ENCODE measurements around the gene ZNF469. TPM values are rescaled to one million over a fixed set of nuclear protein-coding genes. Genes with fewer than 3 reads are reported as not detected.
"Not testable (repeated sequence)": the region's sequence is repeated elsewhere in the genome, so short reads cannot be mapped to it uniquely, and the experiment has no call there.

ZNF469 gene
- total and polyA plus RNA-seq, 2 of the 13 experiments (the other 11 are each of a cell fraction or from before 2014, with no cell fraction given), result not detected

GRCh38 chr16:88410297-88410968 is 27.7 kb downstream of the ZNF469 start:
- H3K27ac ChIP-seq (ENCODE audit: extremely low read length, insufficient read depth, low read length); H2AFZ ChIP-seq (ENCODE audit: low read length); H3K9ac ChIP-seq (ENCODE audit: insufficient read depth, low read depth, low read length); H4K20me1 ChIP-seq (ENCODE audit: insufficient read depth, low read length); H3K79me2 ChIP-seq (ENCODE audit: insufficient read depth, low read length); in situ Hi-C loops (cut with HindIII; ENCODE audit: extremely low pct_ligation_motif_present, low pct_unique_long_range_greater_than_20kb); DNase-seq (ENCODE audit: low spot score); H3K36me3 ChIP-seq (replicated peaks in 1 of 2; ENCODE audit: control insufficient read depth in 1 of 2, insufficient read depth in 2 of 2, low read length in 2 of 2); H3K4me1 ChIP-seq (ENCODE audit: insufficient read depth, low read length); CTCF ChIA-PET (ENCODE audit: low intra/inter-chr PET ratio, low total read pairs); H3K4me3 ChIP-seq (replicated peaks in 1 of 3; ENCODE audit: insufficient read depth in 1 of 3, low read depth in 2 of 3, low read length in 3 of 3); POLR2A ChIA-PET; intact Hi-C loops (cut with micrococcal nuclease; ENCODE audit: unreplicated experiment); H3K4me2 ChIP-seq (ENCODE audit: low read depth, low read length); BruUV-seq (replicated peaks); ATAC-seq; H3K9me3 ChIP-seq (ENCODE audit: low read length); TF ChIP-seq CREB1 (CRISPR knock-in tag; IDR thresholded peaks at IDR 0.05); USF2 (CRISPR knock-in tag; IDR thresholded peaks at IDR 0.05; ENCODE audit: borderline replicate concordance): not testable (repeated sequence)
- TF ChIP-seq MNT (IDR thresholded peaks at IDR 0.05) (peak; percentile 26; the same call in 1 of the 2 replicates), CREB1 (IDR thresholded peaks at IDR 0.05) (peak; percentile 85), USF2 (IDR thresholded peaks at IDR 0.05; ENCODE audit: low read depth, low read length) (peak; percentile 89), RAD51 (IDR thresholded peaks at IDR 0.05; ENCODE audit: borderline replicate concordance) (peak; percentile 87)
- peak; percentile 51 for FAIRE-seq
- peaks cover 26 to 69% of the 10 kb centered on the region in 2 experiments for H3K27me3 ChIP-seq (ENCODE audit: control insufficient read depth in 1 of 2, insufficient read depth in 2 of 2, low read length in 2 of 2)
- WGBS (ENCODE audit: low lambda C conversion rate), result 38% methylated on average over 28 of the region's 28 CpGs
